Mesodermal cell (in vitro differentiated cells): ENCODE data around the gene PLD6.
A peak's percentile ranks its signal among the peaks of the same experiment; 100 is the strongest.

Experiments used
- H3K27ac ChIP-seq: 2 replicates; pipeline ENCODE4 v1.7.0; 2013; ENCODE audit warnings: mild to moderate bottlenecking, low read depth, low read length, moderate library complexity; ENCODE audit not compliant: severe bottlenecking
- H3K36me3 ChIP-seq: 2 replicates; pipeline ENCODE4 v1.7.1; 2013; ENCODE audit warnings: mild to moderate bottlenecking, low read length, moderate library complexity; ENCODE audit not compliant: control insufficient read depth, insufficient read depth
- H3K4me1 ChIP-seq: one replicate; pipeline ENCODE4 v1.7.1; 2013; ENCODE audit warnings: mild to moderate bottlenecking, low read length; ENCODE audit not compliant: insufficient read depth, control insufficient read depth, poor library complexity, severe bottlenecking
- H3K4me3 ChIP-seq: 2 replicates; pipeline ENCODE4 v1.7.0; 2013; ENCODE audit warnings: low read length, control low read depth, mild to moderate bottlenecking; ENCODE audit not compliant: insufficient read depth, poor library complexity, severe bottlenecking; ENCODE audit errors: extremely low read depth
- H3K9me3 ChIP-seq: 2 replicates; pipeline ENCODE4 v1.7.1; 2013; ENCODE audit warnings: mild to moderate bottlenecking, low read length, moderate library complexity; ENCODE audit not compliant: control insufficient read depth
- WGBS, 2 experiments: methylation state at CpG; one replicate each; pipeline ENCODE4 v1.1.5; 2013; ENCODE audit warnings: missing lambda C conversion rate in 2 of 2; ENCODE audit not compliant: insufficient coverage in 2 of 2; 5-methylcytosine and 5-hydroxymethylcytosine counted together

Gene PLD6

DNA sequence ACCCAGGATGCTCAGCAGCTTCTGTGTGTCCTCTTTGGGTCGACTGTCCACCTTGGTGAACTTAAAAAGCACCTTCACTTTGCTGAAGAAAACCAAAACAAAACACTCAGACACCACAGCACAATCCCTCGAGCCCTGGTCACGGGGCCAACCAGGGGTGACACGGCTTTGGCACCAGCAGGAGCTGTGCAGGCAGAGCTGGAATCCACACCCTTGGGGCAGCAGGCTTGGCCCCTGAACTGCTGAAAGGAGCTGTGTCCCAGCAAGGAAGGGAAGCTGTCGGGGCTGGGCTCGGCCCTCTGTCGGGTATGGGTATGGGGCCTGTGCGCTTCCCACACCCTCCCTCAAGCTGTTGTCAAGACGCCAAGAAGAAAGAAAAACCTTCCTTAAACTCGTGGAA lies 7.6 kb upstream of the PLD6 start:
- Histone ChIP-seq H3K27ac (no peak overlapping the region), H3K36me3 (peaks cover 65% of the 10 kb centered on the region), H3K4me1 (no peaks in the 10 kb centered on the region), H3K9me3 (no peaks in the 10 kb centered on the region), H3K4me3 (no peak overlapping the region)
- 95 to 100% methylated on average over 6 to 7 of the region's 10 CpGs for WGBS, 2 experiments

DNA sequence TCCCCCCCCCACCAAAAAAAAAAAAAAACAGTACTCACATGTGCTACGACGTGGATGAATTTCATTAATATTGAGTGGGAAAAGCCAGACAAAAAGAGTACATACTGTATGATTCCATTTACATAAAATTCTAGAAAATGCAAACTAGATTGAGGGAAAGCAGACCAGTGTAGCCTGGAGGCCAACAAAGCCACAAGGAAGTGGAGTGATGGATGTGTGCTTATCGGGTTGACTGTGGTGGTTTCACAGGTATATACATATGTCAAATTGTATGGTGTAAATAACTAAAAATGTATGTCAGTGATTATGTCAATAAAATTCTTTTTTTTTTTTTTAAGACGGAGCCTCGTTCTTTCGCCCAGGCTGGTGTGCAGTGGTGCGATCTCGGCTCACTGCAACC lies 1.9 kb upstream of the PLD6 start:
- Histone ChIP-seq H3K9me3 (no peaks in the 10 kb centered on the region), H3K36me3 (peaks cover 12% of the 10 kb centered on the region), H3K4me3 (no peak overlapping the region), H3K4me1 (peaks cover 5% of the 10 kb centered on the region), H3K27ac (no peak overlapping the region)
- 93 to 100% methylated on average over 5 of the region's 8 CpGs for WGBS, 2 experiments

DNA sequence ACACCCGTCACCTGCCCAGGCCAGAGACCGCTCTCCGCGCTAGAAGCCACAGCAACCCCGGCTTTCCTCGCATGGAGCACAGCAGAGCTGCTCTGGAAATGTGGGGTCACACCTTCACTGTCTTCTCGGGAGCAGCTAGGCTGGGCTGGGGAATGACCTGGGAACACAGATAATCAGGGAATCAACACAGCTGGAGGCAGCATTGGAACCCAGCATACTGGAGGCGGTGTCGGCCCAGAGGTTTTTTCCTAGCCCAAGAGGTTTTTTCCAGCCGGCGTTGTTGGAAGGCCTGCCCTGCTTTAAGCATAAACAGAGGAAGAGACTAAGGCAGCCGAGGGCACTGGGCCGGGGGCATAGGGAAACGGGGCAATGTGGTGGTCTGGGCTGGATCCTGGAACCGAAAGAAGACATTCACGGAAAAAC lies 791 bp upstream of the PLD6 start:
- peaks cover 5% of the 10 kb centered on the region for H3K4me1 ChIP-seq
- H3K9me3 ChIP-seq: no peaks in the 10 kb centered on the region
- H3K27ac ChIP-seq: no peak overlapping the region
- H3K4me3 ChIP-seq: no peak overlapping the region
- 94 to 95% methylated on average over 16 of the region's 16 CpGs for WGBS, 2 experiments
- H3K36me3 ChIP-seq: peaks cover 9% of the 10 kb centered on the region

- peak overlapping the region; percentile 27 for H3K4me3 ChIP-seq
- WGBS, 2 experiments: 40 to 46% methylated on average over 64 to 70 of the region's 70 CpGs
- H3K36me3 ChIP-seq: peaks cover 3% of the 10 kb centered on the region
- H3K9me3 ChIP-seq: no peaks in the 10 kb centered on the region
- no peak overlapping the region for H3K27ac ChIP-seq
- H3K4me1 ChIP-seq: peaks cover 5% of the 10 kb centered on the region
Measured at GRCh38 chr17:17205368-17206123, 587 bp downstream of the PLD6 start.

DNA sequence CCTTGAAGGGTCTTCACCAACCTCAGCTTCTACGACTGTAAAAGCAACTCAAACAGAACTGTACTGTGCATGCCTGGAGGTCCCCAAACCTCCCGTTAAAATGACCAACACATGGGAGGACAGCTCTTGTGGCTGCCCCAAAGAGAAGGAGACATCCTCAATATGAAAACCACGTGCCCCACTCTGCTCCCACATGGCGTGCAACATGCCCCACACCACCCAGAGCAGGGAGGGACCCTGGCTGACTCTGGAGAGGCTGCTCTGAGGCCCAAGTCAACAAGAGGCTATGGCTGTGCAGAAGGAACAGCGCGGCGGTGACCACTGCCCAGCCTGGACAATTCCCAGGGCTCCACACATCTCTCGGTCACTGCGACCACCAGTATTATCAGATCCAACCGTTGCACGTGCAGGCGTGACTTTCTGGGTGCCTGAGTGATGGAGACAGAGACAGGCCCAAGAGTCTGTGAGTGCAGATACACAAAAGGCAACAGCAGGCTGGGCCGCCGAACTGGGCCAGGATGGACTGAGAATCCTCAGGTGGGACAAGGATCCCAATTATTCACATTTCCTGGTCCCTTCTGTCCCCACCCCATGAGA lies 1.4 kb downstream of the PLD6 start:
- peaks cover 5% of the 10 kb centered on the region for H3K4me1 ChIP-seq
- no peaks in the 10 kb centered on the region for H3K9me3 ChIP-seq
- H3K27ac ChIP-seq: no peak overlapping the region
- H3K4me3 ChIP-seq: no peak overlapping the region
- peaks cover 3% of the 10 kb centered on the region for H3K36me3 ChIP-seq
- WGBS, 2 experiments: 89 to 96% methylated on average over 13 to 14 of the region's 14 CpGs

DNA sequence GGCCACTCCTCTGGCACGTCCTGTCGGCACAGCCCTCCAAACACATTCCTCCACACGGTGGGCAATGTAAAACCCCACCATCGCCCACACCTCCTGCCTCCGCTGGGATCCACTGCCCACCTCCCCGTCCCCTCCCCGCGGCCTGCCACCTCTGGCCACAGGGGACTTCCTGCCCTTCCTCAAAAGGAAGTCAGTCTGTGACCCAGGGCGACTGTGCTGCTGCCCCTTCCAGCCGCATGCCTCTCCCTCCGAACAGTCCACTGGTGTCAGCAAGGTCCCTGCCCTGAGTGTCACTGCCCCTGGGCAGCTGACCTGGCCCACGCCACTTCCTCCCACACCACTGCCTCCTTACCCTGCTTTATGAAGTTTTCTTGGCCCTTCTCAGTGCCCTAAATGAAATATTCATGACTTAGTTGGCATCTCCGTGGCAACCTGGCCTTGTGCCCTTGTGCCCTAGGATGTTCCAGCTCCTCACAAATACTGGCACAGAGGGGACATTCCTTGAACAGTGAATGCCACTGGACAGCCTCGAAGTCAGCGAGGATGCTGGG lies 2.0 kb downstream of the PLD6 start:
- Histone ChIP-seq H3K4me3 (no peak overlapping the region), H3K27ac (no peak overlapping the region), H3K36me3 (peaks cover 3% of the 10 kb centered on the region), H3K4me1 (peaks cover 5% of the 10 kb centered on the region), H3K9me3 (no peaks in the 10 kb centered on the region)
- WGBS, 2 experiments: 87 to 93% methylated on average over 13 to 15 of the region's 15 CpGs

- Histone ChIP-seq H3K9me3 (no peaks in the 10 kb centered on the region), H3K4me1 (peaks cover 5% of the 10 kb centered on the region), H3K27ac (no peak overlapping the region), H3K36me3 (peaks cover 3% of the 10 kb centered on the region), H3K4me3 (no peak overlapping the region)
- WGBS, 2 experiments: 95 to 96% methylated on average over 15 of the region's 15 CpGs
Measured at GRCh38 chr17:17203173-17203730, 2.9 kb downstream of the PLD6 start.

- H3K4me1 ChIP-seq: peaks cover 5% of the 10 kb centered on the region
- H3K36me3 ChIP-seq: peaks cover 3% of the 10 kb centered on the region
- H3K4me3 ChIP-seq: no peak overlapping the region
- 91 to 100% methylated on average over 5 to 7 of the region's 8 CpGs for WGBS, 2 experiments
- H3K9me3 ChIP-seq: no peaks in the 10 kb centered on the region
- no peak overlapping the region for H3K27ac ChIP-seq
Measured at GRCh38 chr17:17201907-17202306, 4.2 kb downstream of the PLD6 start.

GRCh38 chr17:17201271-17201670 lies 4.9 kb downstream of the PLD6 start:
- peaks cover 5% of the 10 kb centered on the region for H3K4me1 ChIP-seq
- WGBS, 2 experiments: 88 to 96% methylated on average over 9 of the region's 10 CpGs

GRCh38 chr17:17200831-17201230 lies 5.3 kb downstream of the PLD6 start:
- Histone ChIP-seq H3K9me3 (no peaks in the 10 kb centered on the region), H3K4me1 (peaks cover 5% of the 10 kb centered on the region), H3K27ac (no peak overlapping the region), H3K36me3 (peaks cover 3% of the 10 kb centered on the region), H3K4me3 (no peak overlapping the region)
- WGBS, 2 experiments: 90 to 100% methylated on average over 3 to 5 of the region's 5 CpGs

More at GRCh38 chr17:17201271-17201670, 4.9 kb downstream of the PLD6 start:
- H3K27ac ChIP-seq: no peak overlapping the region
- H3K9me3 ChIP-seq: no peaks in the 10 kb centered on the region
- peaks cover 3% of the 10 kb centered on the region for H3K36me3 ChIP-seq
- H3K4me3 ChIP-seq: no peak overlapping the region
